ENCODE results near the gene ARHGAP42.
A peak's percentile ranks its signal among the peaks of the same experiment; 100 is the strongest.
"Not testable (repeated sequence)": the region's sequence is repeated elsewhere in the genome, so short reads cannot be mapped to it uniquely, and the experiment has no call there.

ARHGAP42 gene

GRCh38 chr11:100869328-100869727 is 182.2 kb downstream of the ARHGAP42 start:
- DNase-seq, result no peak

- DNase-seq, result no peak
Measured at GRCh38 chr11:100870138-100870537, 183.1 kb downstream of the ARHGAP42 start.

- DNase-seq, result no peak
Measured at GRCh38 chr11:100872951-100873740, 186.1 kb downstream of the ARHGAP42 start.

DNA sequence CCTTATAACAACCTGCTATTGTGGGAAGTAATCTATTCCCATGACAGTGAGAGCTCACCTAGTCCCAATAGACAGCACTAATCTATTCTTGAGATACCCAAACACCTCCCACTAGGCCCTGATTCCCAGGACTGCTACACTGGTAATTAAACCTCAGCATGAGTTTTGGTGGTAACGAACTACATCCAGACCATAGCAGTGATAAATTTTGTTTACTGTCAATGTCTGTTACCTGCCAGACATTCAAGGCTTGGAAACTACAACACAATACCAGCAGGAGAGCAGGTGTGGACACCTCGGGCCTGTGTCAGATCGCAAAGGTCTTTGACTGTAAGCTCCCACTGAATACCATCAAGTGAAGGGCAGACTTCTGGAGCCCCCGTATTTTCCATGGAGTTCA is 187.1 kb downstream of the ARHGAP42 start:
- DNase-seq, result no peak

DNA sequence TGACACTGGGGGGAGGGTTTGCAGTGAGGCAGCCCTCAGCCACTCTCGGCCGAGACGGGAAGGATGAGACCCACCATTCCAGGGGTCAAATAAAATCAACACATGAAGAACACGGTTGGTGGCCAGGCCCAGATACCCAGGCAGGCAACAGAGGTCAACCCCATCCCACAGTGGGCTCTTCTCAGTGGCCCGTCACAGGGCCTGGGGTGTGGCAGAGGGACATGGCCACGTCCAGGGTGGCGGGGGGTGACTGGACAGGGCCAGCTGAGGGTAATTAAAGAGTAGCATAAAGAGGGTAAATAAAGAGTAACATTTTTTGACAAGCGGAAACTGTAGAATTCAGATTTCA is 188.4 kb downstream of the ARHGAP42 start:
- DNase-seq, result no peak

DNA sequence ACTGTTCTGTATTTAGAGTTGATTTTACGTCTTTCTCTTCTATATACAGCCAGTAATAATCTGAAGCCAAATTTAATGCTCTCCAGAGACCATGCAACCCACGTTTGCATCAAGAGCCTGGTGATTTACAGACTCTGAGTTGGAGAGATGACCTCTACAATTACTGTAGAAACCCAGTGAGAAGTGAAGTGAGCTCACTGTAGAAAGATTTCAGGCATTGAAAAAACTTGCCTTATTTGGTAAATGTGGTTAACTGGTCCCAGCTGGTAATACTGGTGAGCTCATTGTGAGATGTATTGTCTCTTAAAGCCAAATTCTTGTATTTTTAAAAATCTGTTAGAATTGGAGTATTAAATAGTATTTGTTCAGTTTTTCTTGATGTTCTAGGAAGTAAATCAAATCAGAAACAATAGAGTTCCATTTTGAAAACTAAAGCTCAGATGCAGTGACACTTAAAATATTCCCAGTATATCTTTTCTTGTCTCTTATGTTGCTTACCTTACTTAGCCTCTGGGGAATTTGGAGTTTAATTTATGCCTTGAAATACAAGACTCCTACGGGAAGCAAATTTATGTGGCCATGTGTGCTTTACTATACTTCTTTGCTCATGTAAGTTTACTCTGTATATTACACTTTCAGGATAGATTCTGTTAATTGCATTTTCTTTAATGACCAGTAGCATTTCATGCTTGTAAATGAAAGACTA is 189.9 kb downstream of the ARHGAP42 start:
- DNase-seq, result no peak

- no peak for DNase-seq
Measured at GRCh38 chr11:100878474-100878873, 191.4 kb downstream of the ARHGAP42 start.

- no peak for DNase-seq
Measured at GRCh38 chr11:100882957-100883356, 195.9 kb downstream of the ARHGAP42 start.

GRCh38 chr11:100883830-100884229 is 196.7 kb downstream of the ARHGAP42 start:
- DNase-seq, result no peak

GRCh38 chr11:100887659-100888058 is 200.6 kb downstream of the ARHGAP42 start:
- no peak for DNase-seq

- no peak for DNase-seq
Measured at GRCh38 chr11:100888836-100889235, 201.7 kb downstream of the ARHGAP42 start.

DNA sequence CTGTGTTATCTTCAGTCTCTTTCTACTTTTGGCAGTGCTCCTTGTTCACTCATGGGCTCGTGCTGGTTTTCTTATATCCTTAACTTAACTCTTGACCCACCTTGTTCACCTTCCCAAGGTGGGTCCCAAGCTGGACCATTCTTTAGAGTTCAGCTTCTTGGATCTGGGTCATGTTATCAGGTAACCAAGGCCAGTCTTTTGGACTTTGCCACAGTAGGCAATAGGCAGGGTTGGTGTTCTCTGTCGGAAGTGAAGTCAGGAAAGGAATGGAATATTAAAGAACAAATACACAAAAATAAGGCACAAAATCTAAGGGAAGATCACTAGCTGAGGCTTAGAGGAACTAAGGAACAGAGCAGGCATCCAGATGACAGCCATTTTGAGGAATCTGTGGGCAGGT is 202.7 kb downstream of the ARHGAP42 start:
- DNase-seq, result no peak

DNA sequence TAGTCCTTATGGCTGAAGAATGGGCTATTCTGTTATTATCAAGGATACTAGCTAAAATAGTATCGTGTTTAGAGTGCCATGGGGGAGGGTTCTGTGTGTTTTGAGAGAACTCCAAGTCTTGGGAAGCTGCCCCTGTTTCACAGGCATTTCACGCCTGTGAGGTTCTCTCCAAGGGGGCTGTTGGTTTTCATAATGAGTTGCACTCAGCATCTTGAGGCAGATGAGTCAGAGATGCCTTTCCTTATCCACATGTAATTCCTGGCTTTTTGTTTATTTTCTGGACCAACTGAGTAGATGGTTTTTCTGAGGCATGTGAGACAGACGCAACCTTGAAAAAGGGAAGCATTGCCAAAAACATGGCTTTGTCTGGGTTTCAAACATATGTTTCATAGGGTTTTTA is 203.7 kb downstream of the ARHGAP42 start:
- DNase-seq, result peak in 1 of 56 donors; percentile 3

GRCh38 chr11:100892886-100893285 is 205.8 kb downstream of the ARHGAP42 start:
- no peak for DNase-seq

- no peak for DNase-seq
Measured at GRCh38 chr11:100895449-100895848, 208.4 kb downstream of the ARHGAP42 start.

DNA sequence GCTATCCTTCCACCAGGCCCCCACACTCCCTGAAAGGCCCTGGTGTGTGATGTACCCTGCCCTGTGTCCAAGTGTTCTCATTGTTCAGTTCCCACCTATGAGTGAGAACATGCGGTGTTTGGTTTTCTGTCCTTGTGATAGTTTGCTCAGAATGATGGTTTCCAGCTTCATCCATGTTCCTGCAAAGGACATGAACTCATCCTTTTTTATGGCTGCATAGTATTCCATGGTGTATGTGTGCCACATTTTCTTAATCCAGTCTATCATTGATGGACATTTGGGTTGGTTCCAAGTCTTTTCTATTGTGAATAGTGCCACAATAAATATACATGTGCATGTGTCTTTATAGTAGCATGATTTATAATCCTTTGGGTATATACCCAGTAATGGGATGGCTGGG is 208.9 kb downstream of the ARHGAP42 start:
- DNase-seq, result not testable (repeated sequence)

DNA sequence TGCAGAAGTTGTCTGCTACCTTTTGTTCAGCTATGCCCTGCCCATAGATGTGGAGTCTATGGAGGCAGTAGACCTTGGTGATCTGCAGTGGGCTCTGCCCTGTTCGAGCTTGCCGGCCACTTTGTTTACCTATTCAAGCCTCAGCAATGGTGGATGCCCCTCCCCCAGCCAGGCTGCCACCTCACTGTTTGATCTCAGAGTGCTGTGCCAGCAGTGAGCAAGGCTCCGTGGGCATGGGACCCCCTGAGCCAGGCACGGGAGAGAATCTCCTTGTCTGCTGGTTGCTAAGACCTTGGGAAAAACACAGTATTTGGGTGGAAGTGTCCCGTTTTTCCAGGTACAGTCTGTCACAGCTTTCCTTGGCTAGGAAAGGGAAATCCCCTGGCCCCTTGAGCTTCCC is 214.4 kb downstream of the ARHGAP42 start:
- DNase-seq, result not testable (repeated sequence)

GRCh38 chr11:100902454-100903141 is 215.5 kb downstream of the ARHGAP42 start:
- no peak for DNase-seq

DNA sequence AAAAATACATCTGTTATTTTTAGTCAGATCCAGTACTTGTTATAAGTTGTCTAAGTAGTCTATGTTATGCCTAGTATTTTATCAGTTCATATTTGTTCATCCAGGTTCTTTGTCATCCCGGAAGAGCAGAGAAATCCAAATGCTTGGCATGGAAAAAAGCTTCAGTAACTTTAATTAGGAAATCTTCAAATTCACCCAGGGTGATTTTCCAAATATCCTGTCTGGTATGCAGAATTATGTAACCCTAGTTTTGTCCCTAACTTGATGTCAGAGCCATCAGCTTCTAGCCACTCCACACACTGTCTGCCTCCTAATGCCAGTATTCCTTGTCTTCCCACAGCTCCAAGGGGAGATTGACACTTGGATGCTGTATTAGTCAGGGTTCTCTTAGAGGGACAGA is 216.2 kb downstream of the ARHGAP42 start:
- DNase-seq, result no peak

DNA sequence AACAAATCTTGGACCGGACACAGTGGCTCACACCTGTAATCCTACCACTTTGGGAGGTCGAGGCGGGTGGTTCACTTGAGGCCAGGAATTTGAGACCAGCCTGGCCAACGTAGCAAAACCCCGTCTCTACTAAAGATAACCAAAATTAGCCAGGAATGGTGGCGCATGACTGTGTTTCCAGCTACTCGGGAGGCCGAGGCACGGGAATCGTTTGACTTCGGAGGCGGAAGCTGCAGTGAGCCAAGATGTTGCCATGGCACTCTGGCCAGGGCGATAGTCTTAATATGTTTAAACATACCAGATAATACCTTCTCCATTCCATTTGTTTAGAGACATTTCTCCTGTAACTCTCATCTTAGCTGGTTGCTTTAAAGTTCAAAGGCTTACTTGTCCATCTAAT is 218.6 kb downstream of the ARHGAP42 start:
- no peak for DNase-seq

DNA sequence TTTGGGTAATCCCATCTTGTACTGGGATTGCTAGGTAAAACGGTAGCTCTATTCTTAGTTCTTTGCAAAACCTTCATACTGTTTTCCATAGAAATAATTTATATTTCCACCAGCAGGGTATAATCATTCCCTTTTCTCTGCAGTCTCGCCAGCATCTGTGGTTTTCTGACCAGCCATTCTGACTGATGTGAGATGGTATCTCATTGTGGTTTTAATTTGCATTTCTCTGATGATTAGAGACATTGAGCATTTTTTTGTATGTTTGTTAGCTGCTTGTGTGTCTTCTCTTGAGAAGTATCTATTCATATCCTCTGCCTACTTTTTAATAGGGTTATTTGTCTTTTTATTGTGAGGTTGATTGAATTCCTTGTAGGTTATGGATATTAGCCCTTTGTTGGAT is 221.7 kb downstream of the ARHGAP42 start:
- DNase-seq, result no peak

DNA sequence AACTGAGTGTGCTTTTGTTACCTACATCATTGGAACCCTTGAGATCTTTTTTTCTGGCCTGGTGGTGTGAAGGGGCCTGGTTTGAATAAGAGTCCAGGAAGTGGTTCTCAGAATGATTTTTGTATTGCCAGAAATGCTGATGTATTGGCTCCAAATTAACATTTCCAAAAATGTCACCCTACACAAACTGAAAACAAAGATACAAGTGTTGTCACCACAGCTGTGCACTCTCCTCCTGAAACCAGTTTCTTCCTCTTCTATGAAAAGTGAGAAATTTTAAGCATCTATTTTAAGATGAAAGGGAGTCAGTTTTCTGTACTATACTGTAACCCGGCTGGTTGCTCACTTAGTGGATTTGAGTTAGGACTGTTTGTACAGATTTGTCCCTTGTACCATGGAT is 223.7 kb downstream of the ARHGAP42 start:
- DNase-seq, result no peak
